Measurements from ENCODE around the gene ABCA9.
A peak's percentile ranks its signal among the peaks of the same experiment; 100 is the strongest.

Gene ABCA9

DNA sequence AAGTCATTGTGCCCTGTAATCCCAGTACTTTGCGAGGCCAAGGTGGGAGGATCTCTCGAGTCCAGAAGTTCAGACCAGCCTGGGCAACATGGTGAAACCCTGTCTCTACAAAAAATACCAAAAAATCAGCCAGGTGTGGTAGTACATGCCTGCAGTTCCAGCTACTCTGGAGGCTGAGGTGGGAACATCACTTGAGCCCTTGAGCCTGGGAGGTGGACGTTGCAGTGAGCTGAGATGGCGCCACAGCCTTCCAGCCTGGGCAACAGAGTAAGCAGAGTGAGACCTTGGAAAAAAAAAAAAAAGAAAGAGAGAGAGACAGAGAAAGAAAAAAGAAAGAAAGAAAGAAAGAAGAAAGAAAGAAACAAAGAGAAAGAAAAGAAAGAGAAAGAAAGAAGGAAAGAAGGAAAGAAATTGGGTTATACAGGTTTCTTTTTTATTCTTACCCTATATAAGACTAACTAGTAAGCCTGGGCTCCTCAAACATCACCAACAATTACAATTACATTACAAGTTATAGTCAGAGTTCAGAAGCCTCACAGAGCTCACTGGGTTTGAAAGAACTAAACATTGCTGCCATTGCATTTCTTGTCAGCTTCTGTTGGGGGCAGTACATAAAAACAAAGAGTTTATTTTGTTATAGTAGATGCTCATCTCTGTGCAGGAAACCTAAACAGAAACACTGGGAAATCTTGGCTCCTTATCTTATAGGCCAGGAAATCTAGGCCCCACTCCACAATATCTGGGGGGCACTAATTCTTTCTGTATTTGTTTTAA, 6.7 kb upstream of the ABCA9 start:
- no peak for DNase-seq (ENCODE audit: low read depth in 2 of 2)

DNA sequence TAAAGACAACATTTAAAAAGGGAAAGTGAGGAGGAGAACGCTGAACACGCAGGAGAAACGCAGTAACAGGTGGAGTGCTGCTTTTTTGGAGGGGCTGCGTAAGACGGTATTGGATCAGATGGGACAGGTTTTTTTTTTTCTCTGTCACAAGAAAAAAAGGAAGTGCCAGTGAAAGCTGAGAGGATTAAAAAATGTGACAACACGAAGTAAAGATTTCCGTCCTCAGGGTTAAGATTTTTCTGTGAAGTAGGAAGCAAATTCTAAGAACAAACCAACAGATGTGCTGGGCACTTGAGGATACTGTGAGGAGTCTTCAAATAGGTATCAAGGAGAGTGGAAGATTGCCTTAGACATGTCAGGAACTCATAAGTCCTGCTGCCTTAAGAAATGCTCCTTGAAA, 5.8 kb upstream of the ABCA9 start:
- no peak for DNase-seq (ENCODE audit: low read depth in 2 of 2)

DNA sequence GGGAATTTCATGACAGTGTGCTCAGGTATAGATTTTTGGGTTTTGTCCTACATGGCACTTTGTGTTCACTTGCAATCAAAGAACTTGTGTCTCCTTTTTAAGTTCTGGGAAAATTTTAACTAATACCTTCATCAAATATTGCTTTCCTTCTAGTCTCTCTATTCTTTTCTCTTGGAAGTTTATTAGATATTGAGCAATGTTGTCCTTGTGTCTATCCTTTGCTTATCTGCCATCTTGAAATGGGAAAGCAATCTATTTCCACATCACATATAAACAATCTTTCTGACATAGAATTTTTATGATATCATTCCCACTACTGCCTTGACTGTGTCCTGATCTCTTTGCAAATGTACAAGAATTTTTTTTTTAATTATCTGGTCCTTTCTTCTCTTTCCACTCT, 4.4 kb upstream of the ABCA9 start:
- DNase-seq (ENCODE audit: low read depth in 2 of 2), result no peak

DNA sequence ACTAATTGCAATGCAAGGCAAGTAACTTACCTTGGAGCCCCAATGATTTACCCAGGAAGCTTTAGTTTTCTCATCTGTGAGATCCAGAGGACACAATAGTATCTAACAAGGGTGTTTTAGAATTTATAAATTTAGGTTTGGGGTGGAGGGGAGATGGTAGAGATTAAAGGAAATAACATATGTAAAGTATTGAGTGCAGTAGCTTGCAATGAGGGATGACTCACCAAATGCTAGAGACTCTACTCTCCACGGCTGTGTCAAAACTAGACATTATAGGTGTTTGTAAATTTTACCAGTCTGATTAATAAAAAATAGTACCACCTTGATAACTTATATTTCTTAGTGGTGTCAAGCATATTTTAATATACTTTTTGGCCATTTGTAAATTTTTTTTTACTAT, 3.7 kb upstream of the ABCA9 start:
- no peak for DNase-seq (ENCODE audit: low read depth in 2 of 2)

DNA sequence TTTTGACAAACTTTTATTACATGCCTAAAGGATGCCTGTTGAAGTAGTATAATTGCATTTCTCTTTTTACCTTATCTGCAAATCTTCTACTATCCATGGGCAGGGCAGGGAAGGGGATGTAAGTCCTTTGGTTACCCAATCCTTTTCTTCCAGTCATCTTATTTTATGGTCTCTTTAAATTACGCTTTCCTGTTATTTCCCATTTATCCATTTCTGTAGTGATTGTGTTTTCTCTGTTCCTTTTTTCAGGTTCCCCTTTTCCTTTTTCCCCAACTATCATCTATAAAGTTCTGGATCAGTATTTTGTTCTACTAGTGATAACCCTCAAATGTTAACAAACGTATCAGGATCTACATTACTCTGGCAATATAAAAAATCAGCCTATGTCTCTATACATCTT, 3.3 kb upstream of the ABCA9 start:
- DNase-seq (ENCODE audit: low read depth in 2 of 2), result no peak

DNA sequence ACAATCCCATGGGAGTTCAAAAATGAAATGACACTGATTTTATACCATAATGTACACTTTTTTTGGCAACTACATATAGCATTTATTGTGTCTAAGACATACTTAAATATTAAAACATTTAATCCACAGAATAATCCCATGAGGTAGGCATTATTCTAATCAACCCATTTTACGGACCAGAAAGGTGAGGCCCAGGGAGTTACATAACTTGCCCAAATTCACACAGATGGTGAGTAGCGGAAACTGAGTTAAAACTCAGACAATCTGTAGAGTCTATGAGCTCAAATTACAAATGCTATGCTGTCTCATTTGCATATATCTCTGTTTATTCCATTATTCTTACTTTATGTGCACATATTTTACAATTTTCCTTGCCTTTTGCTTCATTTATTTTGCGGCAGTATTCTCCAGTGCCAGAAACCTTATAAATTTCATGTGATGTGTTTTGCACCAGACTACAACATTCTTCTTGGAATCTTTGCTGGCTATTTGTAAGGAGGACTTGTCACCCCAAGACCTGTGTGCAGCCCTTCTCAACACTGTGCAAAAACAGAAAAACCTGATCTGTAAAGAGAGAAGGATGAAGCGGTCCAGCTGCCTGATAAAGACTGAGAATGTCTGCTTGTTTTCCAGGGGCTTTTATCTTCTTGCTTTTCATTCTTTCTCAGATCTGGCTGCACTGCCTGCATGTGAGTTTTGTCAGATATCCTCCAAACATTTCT, 2.3 kb upstream of the ABCA9 start:
- DNase-seq (ENCODE audit: low read depth in 2 of 2), result no peak

DNA sequence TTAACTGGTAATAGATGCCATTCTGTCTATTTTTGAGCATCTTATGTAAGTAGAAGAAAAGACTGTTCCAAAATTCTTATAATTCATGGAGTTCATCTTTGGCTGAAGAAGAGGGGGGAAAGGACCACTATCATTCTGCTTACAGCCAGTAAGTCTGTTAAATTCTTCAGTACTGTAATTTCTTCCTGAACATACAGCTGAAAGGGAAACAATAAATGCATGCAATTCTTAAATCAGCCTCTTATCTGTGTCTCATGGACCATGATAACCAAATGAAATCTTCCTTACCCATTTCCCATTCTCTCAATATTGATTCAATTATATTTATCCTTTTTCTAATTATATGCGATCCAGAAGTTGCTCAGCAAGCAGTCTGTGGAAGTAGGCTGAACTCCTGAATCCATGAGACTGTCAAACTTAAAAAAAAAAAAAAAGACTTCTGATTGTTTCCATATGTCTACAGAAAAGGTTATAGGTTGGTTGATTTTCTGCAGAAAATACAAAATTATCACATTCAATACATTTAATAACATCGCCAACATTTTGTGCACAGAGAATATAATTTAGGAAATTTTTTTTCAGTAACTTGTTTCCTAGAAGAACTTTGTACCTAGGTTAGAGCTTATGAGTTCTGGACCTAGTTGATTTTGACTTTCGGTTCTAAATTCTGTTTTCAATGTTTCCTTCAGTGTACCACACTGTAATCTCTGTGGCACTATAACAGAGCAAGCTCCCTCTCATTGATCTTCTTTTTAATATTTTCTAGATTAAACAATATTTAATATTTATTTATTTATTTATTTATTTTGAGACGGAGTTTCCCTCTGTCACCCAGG, 1.2 kb upstream of the ABCA9 start:
- no peak for DNase-seq (ENCODE audit: low read depth in 2 of 2)

DNA sequence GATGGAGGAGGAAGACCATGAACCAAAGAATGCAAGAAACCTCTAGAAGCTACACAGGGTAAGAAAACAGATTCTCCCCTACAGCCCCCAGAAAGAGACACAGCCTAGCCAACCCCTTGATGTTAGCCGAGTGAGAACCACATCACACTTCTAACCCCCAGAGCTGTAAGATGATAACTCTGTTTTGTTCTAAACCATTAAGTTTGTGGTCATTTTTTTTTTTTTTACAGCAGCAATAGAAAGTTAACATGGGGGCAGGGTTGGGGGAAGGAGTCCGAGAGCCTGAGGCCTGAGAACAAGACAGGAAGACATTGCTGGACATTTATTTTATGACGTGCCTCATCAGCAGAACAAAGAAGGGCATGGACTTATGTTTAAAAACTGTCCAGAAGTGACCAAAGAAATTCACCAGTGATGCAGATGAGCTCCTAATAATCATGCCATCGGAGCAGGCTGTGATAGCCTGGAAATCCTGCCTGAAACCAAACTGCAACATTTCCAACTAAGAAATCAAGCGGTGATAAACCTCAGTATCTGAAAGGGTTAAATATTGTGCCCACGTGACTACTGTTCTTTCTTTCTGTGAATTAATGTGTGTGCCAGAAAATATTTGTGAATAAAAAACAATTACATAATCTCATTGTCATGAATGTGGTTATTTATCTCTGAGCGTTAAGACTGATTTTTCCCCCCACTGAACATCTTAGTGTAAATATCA, 1.1 kb downstream of the ABCA9 start:
- no peak for DNase-seq (ENCODE audit: low read depth in 2 of 2)

DNA sequence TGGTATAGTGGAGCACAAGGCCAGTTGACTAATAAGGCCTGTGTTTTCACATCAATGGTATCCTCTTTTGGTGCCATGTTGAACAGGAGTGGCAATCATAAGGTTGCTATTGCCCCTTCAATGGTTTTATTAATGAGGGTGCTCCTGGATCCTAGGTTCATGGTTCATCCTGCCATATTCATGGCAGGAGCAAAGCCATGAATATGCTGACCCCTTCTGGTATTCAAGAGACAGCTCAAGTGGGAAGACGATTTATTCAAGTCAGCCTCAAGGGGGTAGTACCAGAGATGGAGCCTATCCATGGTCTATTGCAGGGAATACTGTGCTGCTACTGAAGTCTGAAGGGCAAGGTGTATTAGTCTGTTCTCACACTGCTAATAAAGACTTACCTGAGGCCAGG, 2.6 kb downstream of the ABCA9 start:
- DNase-seq (ENCODE audit: low read depth in 2 of 2), result no peak

DNA sequence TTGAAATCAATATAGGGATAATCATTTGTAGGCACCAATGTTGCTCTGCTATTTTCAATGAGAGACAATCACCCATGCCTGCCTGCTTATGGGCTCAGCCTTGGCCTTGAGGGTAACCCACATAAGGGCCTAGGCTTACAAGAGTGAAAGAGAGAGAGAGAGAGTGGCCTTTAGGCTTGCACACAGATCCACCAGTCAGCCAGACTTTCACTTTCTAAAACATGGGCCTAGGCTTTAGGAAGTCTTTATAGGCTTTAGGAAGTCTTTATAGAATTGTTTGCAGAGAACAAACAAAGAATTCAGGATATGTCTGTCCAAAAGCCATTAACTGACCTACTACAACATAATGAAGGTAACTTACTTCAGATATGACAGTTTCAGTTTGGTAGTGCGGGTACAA, 3.4 kb downstream of the ABCA9 start:
- no peak for DNase-seq (ENCODE audit: low read depth in 2 of 2)

DNA sequence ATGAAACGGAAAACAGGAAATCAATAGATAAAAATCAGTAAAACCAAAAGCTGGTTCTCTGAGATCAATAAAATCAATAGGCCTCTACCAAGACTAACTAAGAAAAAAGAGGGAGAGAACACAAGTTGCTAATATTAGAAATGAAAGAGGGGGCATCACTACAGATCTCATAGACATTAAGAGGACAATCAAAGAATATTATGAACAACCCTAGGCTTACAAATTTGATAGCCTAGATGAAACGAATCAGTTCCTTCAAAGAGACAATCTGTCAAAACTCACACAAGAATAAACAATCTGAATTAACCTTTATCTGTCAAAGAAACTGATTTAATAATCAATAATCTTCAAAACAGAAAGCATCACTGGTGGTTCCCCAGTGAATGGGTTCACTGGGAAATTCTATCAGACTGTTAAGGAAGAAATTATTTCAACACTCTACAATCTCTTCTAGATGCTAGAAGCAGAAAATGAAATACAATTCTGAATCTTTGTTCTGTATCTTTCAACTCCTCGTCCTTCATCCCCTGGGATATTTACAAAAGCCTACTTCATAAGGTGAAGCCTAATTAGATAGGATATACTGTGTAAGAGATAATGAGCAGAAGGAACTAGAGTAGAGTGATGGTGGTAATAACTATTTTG, 4.4 kb downstream of the ABCA9 start:
- DNase-seq (ENCODE audit: low read depth in 2 of 2), result no peak

DNA sequence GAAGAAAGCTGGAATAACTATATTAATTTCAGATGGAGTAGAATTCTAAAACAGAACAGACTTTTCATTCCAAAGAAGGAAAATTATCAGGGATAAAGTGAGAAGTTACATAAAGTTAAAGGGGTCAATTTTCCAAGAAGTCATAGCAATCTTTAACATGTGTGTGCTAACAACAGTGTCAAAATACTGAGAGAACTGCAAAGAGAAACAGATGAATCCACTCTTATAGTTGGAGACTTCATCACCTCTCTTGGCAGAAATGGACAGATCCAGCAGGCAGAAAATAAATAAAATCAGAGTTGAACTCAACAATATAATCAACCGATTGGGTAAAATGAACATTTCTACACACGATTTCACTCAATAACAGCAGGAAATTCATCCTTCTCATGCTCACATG, 5.4 kb downstream of the ABCA9 start:
- no peak for DNase-seq (ENCODE audit: low read depth in 2 of 2)

DNA sequence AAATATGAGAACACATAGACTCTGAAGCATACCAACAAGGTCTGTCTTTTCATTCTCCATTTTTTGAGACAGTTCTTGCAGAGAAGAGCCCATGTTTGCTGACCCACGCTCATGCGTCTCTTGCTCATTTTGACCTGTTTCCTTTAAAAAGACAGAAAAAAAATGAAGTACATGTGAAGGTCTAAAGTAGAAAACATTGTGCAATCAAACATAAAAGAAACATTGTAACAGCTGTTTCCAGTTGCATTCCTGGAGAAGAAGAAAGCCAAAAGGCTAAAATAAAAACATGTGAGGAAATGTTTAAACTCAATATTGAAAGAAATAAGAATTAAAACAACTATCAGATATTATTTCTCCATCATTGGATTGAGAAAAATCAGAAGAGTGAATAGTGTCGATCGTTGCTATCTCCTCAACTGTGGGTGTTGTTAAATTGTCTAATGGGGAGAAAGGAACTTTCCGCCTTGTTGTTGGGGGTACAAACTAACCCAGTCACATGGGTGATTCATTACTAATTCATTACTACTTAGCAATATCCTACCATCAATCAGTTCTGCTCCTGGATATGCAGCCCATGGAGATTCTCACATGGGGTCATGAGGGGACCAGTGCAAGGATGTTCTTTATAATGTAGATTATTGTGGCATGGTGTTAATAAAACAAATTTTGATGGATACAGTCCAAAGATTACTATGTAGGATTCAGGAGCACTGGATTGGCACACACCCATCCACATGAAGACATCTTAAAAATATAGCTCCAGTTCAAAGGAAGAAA, 9.5 kb downstream of the ABCA9 start:
- DNase-seq (ENCODE audit: low read depth in 2 of 2), result peak; percentile 30 to 32

DNA sequence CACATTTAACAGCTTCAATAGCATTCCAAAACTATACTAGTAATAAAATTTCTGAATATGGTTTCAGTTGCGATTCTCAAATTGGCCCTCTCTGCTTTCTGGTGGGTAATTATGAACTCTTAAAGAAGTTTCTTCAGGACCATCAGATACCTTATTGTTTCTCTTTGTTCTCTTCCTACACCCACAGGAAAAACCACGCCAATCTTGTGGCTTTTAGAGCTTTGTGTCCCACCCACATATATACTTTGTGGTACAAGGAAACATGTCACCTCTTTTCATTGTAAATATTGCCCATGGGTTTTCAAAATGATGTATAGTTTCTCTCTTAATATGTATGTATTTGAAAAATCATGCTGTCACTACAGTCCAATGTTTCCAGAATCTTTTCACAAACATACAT, 12.1 kb downstream of the ABCA9 start:
- DNase-seq (ENCODE audit: low read depth in 2 of 2), result no peak

DNA sequence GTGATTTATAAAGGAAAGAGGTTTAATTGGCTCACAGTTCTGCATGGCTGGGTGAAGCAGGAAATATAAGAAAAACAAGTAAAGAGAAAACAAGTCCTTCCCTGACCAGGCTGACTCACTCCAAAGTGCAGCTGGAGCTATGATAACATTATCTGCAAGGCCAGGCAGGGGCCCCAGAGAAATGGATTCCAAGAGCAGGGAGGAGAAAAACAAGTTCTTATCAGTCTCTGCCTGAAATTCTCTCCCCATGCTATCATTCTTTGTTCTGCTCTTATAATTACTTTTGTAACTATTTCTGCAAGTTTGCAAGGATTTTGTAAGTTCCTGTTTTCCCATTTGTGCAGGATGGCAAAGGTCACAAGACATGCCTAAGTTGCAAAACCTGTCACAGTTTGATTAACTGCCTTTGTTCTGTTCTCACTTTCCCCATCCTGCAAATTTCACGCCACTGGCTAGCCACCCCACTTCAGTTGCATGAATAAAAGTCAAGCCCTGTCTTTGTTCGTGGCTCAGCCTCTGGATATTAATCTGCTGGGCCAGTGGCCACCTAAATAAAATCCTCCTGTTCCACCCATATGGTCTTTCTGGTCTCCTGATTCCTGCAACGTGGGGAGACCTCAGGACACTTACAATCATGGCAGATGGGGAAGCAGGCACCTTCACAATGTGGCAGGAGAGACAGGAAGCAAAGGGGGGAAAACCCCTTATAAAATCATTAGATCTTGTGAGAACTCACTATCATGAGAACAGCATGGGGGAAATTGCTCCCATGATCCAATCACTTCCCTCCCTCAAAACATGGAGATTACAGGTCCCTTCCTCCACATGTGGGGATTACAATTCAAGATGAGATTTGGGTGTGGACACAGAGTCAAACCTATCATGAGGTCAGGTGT, 13.1 kb downstream of the ABCA9 start:
- peak in 1 of 2 experiments; percentile 23 for DNase-seq (ENCODE audit: low read depth in 2 of 2)

DNA sequence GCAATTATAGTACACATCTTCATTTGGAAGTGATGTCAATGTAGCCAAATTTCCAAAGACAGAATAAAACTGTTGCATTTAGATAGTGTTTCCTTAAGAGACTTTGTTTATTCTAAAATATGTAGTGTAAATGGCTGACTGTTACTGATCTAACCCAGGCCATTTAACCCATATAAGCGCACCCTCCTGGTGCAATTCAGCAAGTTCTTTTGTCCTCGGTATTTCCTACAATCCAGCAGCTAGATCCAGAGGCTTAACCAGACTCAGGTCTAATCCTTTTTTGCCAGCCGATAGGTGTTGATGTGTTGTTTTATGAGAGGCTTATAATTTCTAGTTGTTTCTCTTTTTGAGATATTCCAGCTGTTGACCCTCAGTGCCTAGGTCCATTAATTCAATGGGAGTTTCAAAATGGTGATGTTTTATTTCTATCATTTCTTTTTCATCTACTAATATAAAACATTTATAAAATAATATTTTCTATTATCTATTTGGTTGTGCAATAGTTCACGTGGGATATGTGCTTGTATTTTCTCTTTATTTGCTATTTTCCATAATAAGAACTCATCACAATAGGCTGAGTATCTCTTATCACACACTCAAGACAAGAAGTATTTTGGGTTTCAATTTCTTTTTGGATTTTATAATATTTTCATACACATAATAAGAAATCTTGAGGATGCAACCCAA, 14.5 kb downstream of the ABCA9 start:
- DNase-seq (ENCODE audit: low read depth in 2 of 2), result no peak

DNA sequence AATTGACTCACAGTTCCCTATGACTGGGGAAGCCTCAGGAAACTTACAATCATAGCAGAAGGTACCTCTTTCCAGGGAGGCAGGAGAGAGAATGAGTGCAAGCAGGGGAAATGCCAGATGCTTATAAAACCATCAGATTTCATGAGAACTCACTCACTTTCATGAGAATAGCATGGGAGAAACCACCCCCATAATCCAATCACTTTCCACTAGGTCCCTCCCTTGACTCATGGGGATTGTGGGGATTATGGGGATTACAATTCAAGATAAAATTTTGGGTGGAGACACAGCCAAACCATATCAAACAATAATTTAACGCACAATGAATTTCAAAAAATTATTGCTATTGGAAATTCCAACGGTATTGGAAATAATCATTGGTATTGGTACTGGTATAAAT, 15.1 kb downstream of the ABCA9 start:
- DNase-seq (ENCODE audit: low read depth in 2 of 2), result no peak

DNA sequence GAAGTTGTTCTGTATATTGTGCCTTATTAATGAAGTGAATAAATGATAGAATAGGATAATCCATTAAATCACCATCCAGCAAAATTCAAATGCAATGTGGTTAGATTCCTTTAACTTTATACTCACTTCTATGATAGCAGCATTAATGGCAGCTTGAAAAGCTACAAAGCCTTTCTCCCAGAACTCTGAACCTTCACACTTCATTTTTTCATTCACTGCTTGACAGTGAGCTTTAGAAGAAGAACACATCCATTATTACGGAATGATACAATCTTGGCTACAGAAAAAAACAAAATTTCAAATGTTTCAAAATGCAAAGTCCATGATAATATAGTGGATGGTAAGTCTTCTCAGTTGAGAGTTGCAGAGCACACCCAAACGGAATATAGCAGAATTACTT, 16.4 kb downstream of the ABCA9 start:
- DNase-seq (ENCODE audit: low read depth in 2 of 2), result no peak

DNA sequence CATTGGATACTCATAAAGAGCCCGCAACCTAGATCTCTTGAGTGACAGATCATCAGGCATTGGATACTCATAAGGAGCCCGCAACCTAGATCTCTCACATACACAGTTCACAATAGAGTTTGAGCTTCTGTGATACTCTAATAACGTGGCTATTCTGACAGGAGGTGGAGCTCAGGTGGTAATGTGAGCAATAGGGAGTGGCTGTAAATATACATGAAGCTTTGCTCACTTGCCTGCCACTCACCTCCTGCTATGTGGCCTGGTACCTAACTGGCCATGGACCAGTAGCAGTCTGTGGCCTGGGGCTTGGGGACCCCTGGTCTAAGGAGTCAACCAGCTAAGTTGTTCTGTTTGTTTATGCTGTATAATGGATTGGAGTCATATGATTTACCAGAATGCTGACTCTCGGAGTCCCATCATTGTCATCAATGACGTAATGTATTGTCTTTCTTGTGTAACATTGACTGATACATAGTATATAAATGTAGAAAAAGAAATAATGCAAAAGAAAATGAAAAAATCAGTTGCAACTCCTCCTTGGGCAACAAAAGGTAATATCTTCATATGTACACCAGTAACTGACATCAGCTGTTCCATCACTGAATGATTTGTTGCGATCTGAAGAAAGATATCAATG, 17.5 kb downstream of the ABCA9 start:
- DNase-seq (ENCODE audit: low read depth in 2 of 2), result no peak

Measured in fibroblast of skin of left biceps (primary cell).